HFF-Myc (cell line): ENCODE results near the gene NRG2.

Experiments used
- DNase-seq: peaks from one replicate; pipeline ENCODE4 v3.0.0-alpha.2; 2011; ENCODE audit warnings: low read depth; ENCODE audit errors: extremely low read depth
- H3K4me3 ChIP-seq: replicated peaks from 2 replicates; pipeline ENCODE4 v1.5.1; 2011; ENCODE audit warnings: low read depth, mild to moderate bottlenecking, control low read depth, low read length
- CTCF ChIP-seq: IDR thresholded peaks from 2 replicates; pipeline ENCODE4 v1.5.1; 2012; ENCODE audit warnings: mild to moderate bottlenecking, low read depth, low read length, control low read depth; ENCODE audit errors: missing control alignments

NRG2 gene

GRCh38 chr5:140023611-140024191, 19.4 kb downstream of the NRG2 start:
- DNase-seq: no peak
- H3K4me3 ChIP-seq: no peak overlapping the region
- TF ChIP-seq CTCF: no peak

DNA sequence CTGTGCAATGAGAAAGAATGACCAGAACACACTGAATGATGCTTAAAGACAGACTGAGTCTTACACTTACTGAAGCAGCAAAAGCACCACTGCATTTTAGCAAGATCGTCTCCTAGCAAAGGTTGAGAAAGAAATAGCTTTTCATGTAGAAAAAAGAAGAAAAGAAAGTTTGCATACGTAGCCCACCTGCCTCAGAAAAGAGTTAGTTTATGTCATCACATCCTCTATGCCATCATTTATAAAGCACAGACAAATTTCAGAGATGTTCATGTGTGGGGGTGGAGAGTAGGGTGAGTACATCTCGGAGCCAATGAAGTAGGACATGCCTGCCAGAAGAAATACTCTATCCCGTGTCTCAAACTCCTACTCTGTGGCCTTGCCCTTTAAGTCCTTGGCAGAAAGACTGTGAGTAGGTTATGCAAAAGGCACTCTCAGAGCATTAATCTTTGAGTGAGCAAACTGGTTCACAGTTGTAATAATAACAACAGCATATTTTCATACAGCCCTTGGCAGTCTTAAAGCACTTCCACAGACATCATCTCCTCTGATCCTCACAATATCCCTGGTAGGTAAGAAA, 22.4 kb downstream of the NRG2 start:
- H3K4me3 ChIP-seq: no peak overlapping the region
- TF ChIP-seq CTCF: no peak
- DNase-seq: no peak

DNA sequence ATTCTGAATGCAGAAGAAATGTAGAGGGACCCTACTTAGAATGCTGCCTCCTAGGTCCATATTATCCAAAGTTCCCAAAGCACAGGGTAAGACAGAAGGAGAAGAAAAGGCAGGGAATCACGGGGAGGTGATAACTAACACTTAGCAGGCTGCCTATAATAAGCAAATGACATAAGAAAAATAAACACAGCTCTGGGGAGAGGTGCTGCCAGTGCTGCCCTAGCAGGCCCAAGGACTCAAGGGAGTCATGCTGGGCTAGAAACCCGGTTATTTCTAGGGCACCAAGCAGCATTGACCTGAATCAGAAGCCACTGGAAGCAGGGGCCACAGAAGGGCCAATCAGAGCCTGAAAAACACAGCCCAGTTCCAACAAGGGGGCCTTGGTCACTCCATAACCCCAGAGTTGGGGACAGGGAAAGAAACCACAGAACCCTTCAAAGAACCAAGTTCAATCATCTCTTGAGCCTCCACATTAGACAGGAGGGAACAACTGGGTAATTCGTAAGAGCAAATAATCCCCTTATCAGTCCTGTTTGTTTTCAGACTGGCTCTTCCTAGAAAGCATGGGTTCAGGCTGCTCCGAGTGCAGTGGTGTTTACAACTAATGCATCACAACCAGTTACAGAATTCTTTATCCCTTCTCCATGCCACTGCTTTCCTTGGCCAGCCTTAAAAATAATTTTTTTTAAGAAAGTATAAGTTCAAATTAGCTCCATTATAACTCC, 24.0 kb downstream of the NRG2 start:
- DNase-seq: no peak
- no peak overlapping the region for H3K4me3 ChIP-seq
- no peak for TF ChIP-seq CTCF

- TF ChIP-seq CTCF: no peak
- no peak overlapping the region for H3K4me3 ChIP-seq
- DNase-seq: no peak
Measured at GRCh38 chr5:140018517-140018916, 24.6 kb downstream of the NRG2 start.

- no peak overlapping the region for H3K4me3 ChIP-seq
- no peak for TF ChIP-seq CTCF
- no peak for DNase-seq
Measured at GRCh38 chr5:140018096-140018481, 25.0 kb downstream of the NRG2 start.

GRCh38 chr5:140017397-140018095, 25.6 kb downstream of the NRG2 start:
- TF ChIP-seq CTCF: no peak
- no peak overlapping the region for H3K4me3 ChIP-seq
- DNase-seq: no peak
